Uterus (tissue), 4 donors: ENCODE results near the gene CSGALNACT2. TPM values are rescaled to one million over a fixed set of nuclear protein-coding genes. Genes with fewer than 3 reads are reported as not detected.

Experiments
- DNase-seq, 2 donors: peaks; one replicate each; pipeline ENCODE4 v3.0.0-alpha.2; 2019 to 2020
- H3K27ac ChIP-seq, 2 donors: fragments of 200-600 bp; sonication (generic); 1 replicate in 1 of 2; 2 replicates in 1 of 2; pipeline ENCODE4 v1.5.1; 2016 to 2018
- H3K27me3 ChIP-seq, 2 donors: fragments of 200-600 bp; sonication (generic); one replicate each; pipeline ENCODE4 v1.5.1; 2018 to 2019; ENCODE audit warnings: control low read depth in 1 of 2
- H3K36me3 ChIP-seq, 2 donors: fragments of 200-600 bp; sonication (generic); one replicate each; pipeline ENCODE4 v1.5.1; 2019; ENCODE audit warnings: control low read depth in 1 of 2
- H3K4me1 ChIP-seq, 2 donors: fragments of 200-600 bp; sonication (generic); one replicate each; pipeline ENCODE4 v1.5.1; 2018 to 2019; ENCODE audit warnings: control low read depth in 1 of 2
- H3K4me3 ChIP-seq, 2 donors: fragments of 200-600 bp; sonication (generic); 1 replicate in 1 of 2; 2 replicates in 1 of 2; pipeline ENCODE4 v1.5.1; 2018 to 2019; ENCODE audit warnings: mild to moderate bottlenecking in 1 of 2
- H3K9me3 ChIP-seq, 2 donors: fragments of 200-600 bp; sonication (generic); one replicate each; pipeline ENCODE4 v1.5.1; 2019; ENCODE audit warnings: control low read depth in 1 of 2
- CTCF ChIP-seq, 4 experiments: fragments of 200-600 bp in 2 of 4; fragments of 450-650 bp in 2 of 4; sonication (generic) in 2 of 4; IDR thresholded peaks; one replicate each; pipeline ENCODE4 v1.5.1; 2016 to 2019; ENCODE audit warnings: antibody characterized with exemption in 4 of 4, mild to moderate bottlenecking in 2 of 4, moderate library complexity in 1 of 4
- POLR2A ChIP-seq, 2 donors: fragments of 450-650 bp; IDR thresholded peaks; one replicate each; pipeline ENCODE4 v1.6.1; 2016; ENCODE audit warnings: antibody characterized with exemption in 2 of 2, mild to moderate bottlenecking in 1 of 2, moderate library complexity in 1 of 2
- intact Hi-C: fragments of 100-400 bp; cut with DNase I; formaldehyde crosslinking; loops from one replicate; pipeline ENCODE4 v1.15.1; 2023; ENCODE audit warnings: low total_unique reads
- total RNA-seq, 4 donors: library from RNA; depleted of rRNA in 3 of 4; stranded (reverse); fragments of >200 nt in 3 of 4; gene quantifications; one replicate each; pipeline versions ENCODE4 v1.1.0 to v1.2.4, GENCODE V29; 2014 to 2023
- donor health status: DM: yes; HTN: yes; CAD: no.

The CSGALNACT2 gene
- total RNA-seq, 4 donors from 2014 or later, result 18.4 to 43.7 (median 25.1) TPM

DNA sequence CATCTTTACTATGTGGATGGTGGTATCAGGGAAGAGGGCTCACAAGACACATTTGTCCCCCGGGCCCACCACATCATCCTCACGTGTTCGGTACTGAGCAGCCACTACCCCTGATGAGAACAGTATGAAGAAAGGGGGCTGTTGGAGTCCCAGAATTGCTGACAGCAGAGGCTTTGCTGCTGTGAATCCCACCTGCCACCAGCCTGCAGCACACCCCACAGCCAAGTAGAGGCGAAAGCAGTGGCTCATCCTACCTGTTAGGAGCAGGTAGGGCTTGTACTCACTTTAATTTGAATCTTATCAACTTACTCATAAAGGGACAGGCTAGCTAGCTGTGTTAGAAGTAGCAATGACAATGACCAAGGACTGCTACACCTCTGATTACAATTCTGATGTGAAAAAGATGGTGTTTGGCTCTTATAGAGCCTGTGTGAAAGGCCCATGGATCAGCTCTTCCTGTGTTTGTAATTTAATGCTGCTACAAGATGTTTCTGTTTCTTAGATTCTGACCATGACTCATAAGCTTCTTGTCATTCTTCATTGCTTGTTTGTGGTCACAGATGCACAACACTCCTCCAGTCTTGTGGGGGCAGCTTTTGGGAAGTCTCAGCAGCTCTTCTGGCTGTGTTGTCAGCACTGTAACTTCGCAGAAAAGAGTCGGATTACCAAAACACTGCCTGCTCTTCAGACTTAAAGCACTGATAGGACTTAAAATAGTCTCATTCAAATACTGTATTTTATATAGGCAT lies 9.1 kb upstream of the CSGALNACT2 start:
- Histone ChIP-seq H3K4me1 (no peaks in the 10 kb centered on the region), H3K27ac (peak overlapping the region in 1 of 2 donors; percentile 52), H3K36me3 (no peaks in the 10 kb centered on the region), H3K9me3 (no peaks in the 10 kb centered on the region), H3K4me3 (no peak overlapping the region), H3K27me3 (no peaks in the 10 kb centered on the region)
- intact Hi-C loops, result no loop called here
- TF ChIP-seq POLR2A (IDR thresholded peaks at IDR 0.05) (no peak), CTCF (IDR thresholded peaks at IDR 0.05) (no peak)
- no peak for DNase-seq

GRCh38 chr10:43130770-43131171 lies 7.5 kb upstream of the CSGALNACT2 start:
- intact Hi-C loops, result no loop called here
- Histone ChIP-seq H3K9me3 (no peaks in the 10 kb centered on the region), H3K36me3 (no peaks in the 10 kb centered on the region), H3K4me3 (no peak overlapping the region), H3K4me1 (no peaks in the 10 kb centered on the region), H3K27ac (no peak overlapping the region), H3K27me3 (no peaks in the 10 kb centered on the region)
- no peak for DNase-seq
- no peak for TF ChIP-seq CTCF (IDR thresholded peaks at IDR 0.05)

DNA sequence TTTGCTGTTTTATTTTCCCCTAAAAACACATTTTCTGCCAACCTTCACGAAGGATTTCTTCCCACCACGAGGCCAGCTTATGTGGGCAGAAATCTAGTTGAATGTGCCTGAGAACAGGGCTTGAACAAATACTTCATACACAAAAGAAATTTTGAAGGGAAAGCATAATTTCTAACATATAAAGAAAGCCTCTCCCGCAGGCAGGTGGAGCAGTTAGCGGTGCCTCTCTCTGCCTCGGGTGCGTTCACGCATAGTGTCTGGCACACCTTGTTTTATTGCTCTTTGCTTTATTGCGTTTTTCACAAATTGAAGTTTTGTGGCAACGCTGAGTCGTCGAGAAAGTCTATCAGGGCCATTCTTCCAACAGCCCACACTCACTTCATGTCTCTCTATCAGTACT lies 7.0 kb upstream of the CSGALNACT2 start:
- no peak overlapping the region for H3K27ac ChIP-seq
- TF ChIP-seq POLR2A (IDR thresholded peaks at IDR 0.05), result no peak
- no peak for TF ChIP-seq CTCF (IDR thresholded peaks at IDR 0.05)
- H3K9me3 ChIP-seq, result no peaks in the 10 kb centered on the region
- no peaks in the 10 kb centered on the region for H3K4me1 ChIP-seq
- no peaks in the 10 kb centered on the region for H3K27me3 ChIP-seq
- no peak for DNase-seq
- H3K4me3 ChIP-seq, result no peak overlapping the region
- no peaks in the 10 kb centered on the region for H3K36me3 ChIP-seq
- intact Hi-C loops, result no loop called here

GRCh38 chr10:43131906-43132305 lies 6.3 kb upstream of the CSGALNACT2 start:
- DNase-seq, result no peak
- Histone ChIP-seq H3K9me3 (no peaks in the 10 kb centered on the region), H3K4me3 (no peak overlapping the region), H3K4me1 (no peaks in the 10 kb centered on the region), H3K27me3 (no peaks in the 10 kb centered on the region), H3K36me3 (no peaks in the 10 kb centered on the region), H3K27ac (no peak overlapping the region)
- no peak for TF ChIP-seq CTCF (IDR thresholded peaks at IDR 0.05)
- no peak for TF ChIP-seq POLR2A (IDR thresholded peaks at IDR 0.05)
- intact Hi-C loops, result no loop called here

GRCh38 chr10:43132867-43133787 lies 5.1 kb upstream of the CSGALNACT2 start:
- no peak for TF ChIP-seq POLR2A (IDR thresholded peaks at IDR 0.05)
- Histone ChIP-seq H3K36me3 (no peaks in the 10 kb centered on the region), H3K4me3 (no peak overlapping the region), H3K4me1 (no peaks in the 10 kb centered on the region), H3K27ac (no peak overlapping the region), H3K9me3 (no peaks in the 10 kb centered on the region), H3K27me3 (no peaks in the 10 kb centered on the region)
- no peak for DNase-seq
- intact Hi-C loops, result no loop called here
